Nephron (organoid): ENCODE results near the gene GPC2.
A peak's percentile ranks its signal among the peaks of the same experiment; 100 is the strongest.

Experiments
- H3K27ac Mint-ChIP-seq, 3 experiments: 2 replicates each; pipeline ENCODE4 v1.8.0; 2020; ENCODE audit warnings: mixed read lengths in 3 of 3, mild to moderate bottlenecking in 2 of 3, moderate library complexity in 1 of 3
- H3K27me3 Mint-ChIP-seq: 2 replicates; pipeline ENCODE4 v1.8.0; 2021; ENCODE audit warnings: low read depth, mild to moderate bottlenecking, moderate library complexity, mixed read lengths
- H3K36me3 Mint-ChIP-seq: 2 replicates; pipeline ENCODE4 v1.8.0; 2020; ENCODE audit warnings: low read depth, mixed read lengths
- H3K4me1 Mint-ChIP-seq: 2 replicates; pipeline ENCODE4 v1.8.0; 2020; ENCODE audit warnings: mixed read lengths
- H3K4me3 Mint-ChIP-seq, 3 experiments: 2 replicates each; pipeline ENCODE4 v1.8.0; 2020; ENCODE audit warnings: mild to moderate bottlenecking in 3 of 3, mixed read lengths in 3 of 3, moderate library complexity in 2 of 3
- H3K9me3 Mint-ChIP-seq: 2 replicates; pipeline ENCODE4 v1.8.0; 2020; ENCODE audit warnings: mixed read lengths
- CTCF ChIP-seq, 3 experiments: fragments of 200-600 bp; sonication (generic); IDR thresholded peaks; one replicate each; pipeline ENCODE4 v1.5.0; 2021; ENCODE audit warnings: antibody characterized with exemption in 3 of 3; ENCODE audit not compliant: unreplicated experiment in 3 of 3

The GPC2 gene

GRCh38 chr7:100166317-100166940, 10.8 kb downstream of the GPC2 start:
- Mint-ChIP-seq H3K36me3 (no peaks in the 10 kb centered on the region), H3K4me3 (peak overlapping the region; percentile 81 to 88 (median 82)), H3K27me3 (peaks cover 31% of the 10 kb centered on the region), H3K4me1 (peaks cover 38% of the 10 kb centered on the region), H3K27ac (peak overlapping the region; percentile 92 to 96 (median 95)), H3K9me3 (no peaks in the 10 kb centered on the region)
- TF ChIP-seq CTCF (IDR thresholded peaks at IDR 0.05; ENCODE audit: unreplicated experiment in 3 of 3): no peak

GRCh38 chr7:100163871-100164270, 13.3 kb downstream of the GPC2 start:
- H3K9me3 Mint-ChIP-seq: no peaks in the 10 kb centered on the region
- TF ChIP-seq CTCF (IDR thresholded peaks at IDR 0.05; ENCODE audit: unreplicated experiment in 3 of 3): no peak
- no peak overlapping the region for H3K4me3 Mint-ChIP-seq
- H3K4me1 Mint-ChIP-seq: peaks cover 33% of the 10 kb centered on the region
- H3K27ac Mint-ChIP-seq: no peak overlapping the region
- no peaks in the 10 kb centered on the region for H3K36me3 Mint-ChIP-seq
- peaks cover 23% of the 10 kb centered on the region for H3K27me3 Mint-ChIP-seq

GRCh38 chr7:100163006-100163531, 14.1 kb downstream of the GPC2 start:
- peaks cover 27% of the 10 kb centered on the region for H3K4me1 Mint-ChIP-seq
- no peaks in the 10 kb centered on the region for H3K36me3 Mint-ChIP-seq
- H3K9me3 Mint-ChIP-seq: no peaks in the 10 kb centered on the region
- no peak overlapping the region for H3K4me3 Mint-ChIP-seq
- TF ChIP-seq CTCF (IDR thresholded peaks at IDR 0.05; ENCODE audit: unreplicated experiment in 3 of 3): no peak
- peak overlapping the region in 1 of 3 experiments; percentile 19 for H3K27ac Mint-ChIP-seq
- H3K27me3 Mint-ChIP-seq: peaks cover 15% of the 10 kb centered on the region

- H3K36me3 Mint-ChIP-seq: peaks cover 3% of the 10 kb centered on the region
- no peak for TF ChIP-seq CTCF (IDR thresholded peaks at IDR 0.05; ENCODE audit: unreplicated experiment in 3 of 3)
- H3K27me3 Mint-ChIP-seq: no peaks in the 10 kb centered on the region
- H3K4me1 Mint-ChIP-seq: peaks cover 15% of the 10 kb centered on the region
- H3K9me3 Mint-ChIP-seq: no peaks in the 10 kb centered on the region
- H3K27ac Mint-ChIP-seq: peak overlapping the region in 2 of 3 experiments; percentile 70 to 90
- H3K4me3 Mint-ChIP-seq: peak overlapping the region; percentile 85 to 88 (median 85)
Measured at GRCh38 chr7:100160067-100160466, 17.1 kb downstream of the GPC2 start.

- Mint-ChIP-seq H3K36me3 (peaks cover 5% of the 10 kb centered on the region), H3K27me3 (no peaks in the 10 kb centered on the region), H3K27ac (peak overlapping the region; percentile 90 to 97 (median 95)), H3K9me3 (no peaks in the 10 kb centered on the region), H3K4me1 (peaks cover 15% of the 10 kb centered on the region), H3K4me3 (peak overlapping the region; percentile 85 to 88 (median 85))
- no peak for TF ChIP-seq CTCF (IDR thresholded peaks at IDR 0.05; ENCODE audit: unreplicated experiment in 3 of 3)
Measured at GRCh38 chr7:100159099-100159623, 18.0 kb downstream of the GPC2 start.
